GM18951 (cell line): ENCODE measurements around the gene CCL16.
"Not testable (repeated sequence)": the region's sequence is repeated elsewhere in the genome, so short reads cannot be mapped to it uniquely, and the experiment has no call there.

Source experiments
- POLR2A ChIP-seq: IDR thresholded peaks from 4 replicates; pipeline ENCODE4 v1.6.1; 2011; ENCODE audit warnings: mild to moderate bottlenecking; ENCODE audit not compliant: insufficient read length, insufficient read depth; ENCODE audit errors: extremely low read depth
- in situ Hi-C: fragments of 300-500 bp; cut with MboI; formaldehyde crosslinking; loops from one replicate; pipeline ENCODE4 v1.12.0; 2022; ENCODE audit warnings: low sequenced_read_pairs, mixed read lengths, inconsistent platforms; ENCODE audit not compliant: unreplicated experiment

CCL16 gene

DNA sequence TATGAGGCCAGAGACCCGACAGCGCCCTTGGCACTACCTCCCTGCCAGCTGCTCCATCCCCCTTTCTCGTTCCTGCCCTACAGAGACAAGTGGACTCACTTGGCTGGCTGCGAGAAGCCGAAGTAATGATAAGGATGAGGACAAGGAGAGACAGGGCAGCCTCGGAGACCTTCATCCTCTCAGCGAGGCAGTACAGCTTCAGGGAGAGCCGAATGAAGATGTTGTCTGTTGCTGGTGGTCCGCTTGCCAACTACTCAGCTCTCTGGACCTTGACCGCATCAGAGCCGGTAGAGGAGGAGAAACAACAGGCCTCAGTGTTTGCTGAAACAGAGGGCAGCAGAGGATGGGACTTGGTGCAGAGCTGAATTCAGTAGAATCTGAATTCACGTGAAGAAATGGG is at the start of gene CCL16:
TSS of gene CCL16 (minus strand) at position 252 of the 400 bp plus-strand sequence. CDS start at position 175, 77 bp downstream.
- in situ Hi-C loops = no loop called here
- no peak for TF ChIP-seq POLR2A

DNA sequence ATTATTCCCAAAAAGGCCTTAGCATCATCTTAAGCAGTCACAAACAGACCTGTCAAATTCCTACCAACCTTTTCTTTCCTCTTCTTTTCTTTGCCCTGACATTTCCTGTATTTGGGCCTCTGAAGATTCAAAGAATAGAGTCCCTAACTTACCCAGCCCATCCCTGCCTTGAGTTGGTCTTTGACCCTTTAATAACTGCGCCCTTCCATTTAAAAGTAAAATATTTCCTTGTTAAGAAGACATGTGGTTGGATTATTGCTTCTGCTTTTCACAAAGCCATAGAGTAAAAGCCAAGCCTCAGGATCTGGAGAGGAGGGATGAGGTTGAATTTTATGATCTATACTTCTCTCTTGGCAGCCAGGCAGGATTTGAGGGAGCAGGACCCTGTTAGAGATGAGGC is 49.7 kb upstream of the CCL16 start:
- no peak for TF ChIP-seq POLR2A

DNA sequence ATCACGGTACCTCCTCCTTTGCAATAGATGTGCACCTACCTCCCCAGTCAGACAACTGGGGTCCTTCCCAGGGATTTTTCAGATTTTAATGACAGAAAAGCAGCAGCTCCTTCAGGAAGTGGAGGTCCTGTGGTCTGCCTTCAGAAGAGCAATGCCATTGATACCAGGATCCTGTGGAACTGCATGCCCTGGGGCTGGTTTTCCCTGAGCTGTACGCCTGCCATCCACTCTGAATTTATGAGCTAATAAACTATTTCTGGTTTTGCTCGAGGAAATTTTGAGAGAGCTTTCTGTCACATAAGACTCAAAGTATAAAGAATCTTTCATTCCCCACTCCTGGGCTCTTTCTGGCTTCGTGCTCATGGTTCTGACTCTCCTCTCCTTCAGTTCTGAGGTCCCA is 46.5 kb upstream of the CCL16 start:
- in situ Hi-C loops = no loop called here

More for the DNA sequence above, 49.7 kb upstream of the CCL16 start:
- in situ Hi-C loops = no loop called here

DNA sequence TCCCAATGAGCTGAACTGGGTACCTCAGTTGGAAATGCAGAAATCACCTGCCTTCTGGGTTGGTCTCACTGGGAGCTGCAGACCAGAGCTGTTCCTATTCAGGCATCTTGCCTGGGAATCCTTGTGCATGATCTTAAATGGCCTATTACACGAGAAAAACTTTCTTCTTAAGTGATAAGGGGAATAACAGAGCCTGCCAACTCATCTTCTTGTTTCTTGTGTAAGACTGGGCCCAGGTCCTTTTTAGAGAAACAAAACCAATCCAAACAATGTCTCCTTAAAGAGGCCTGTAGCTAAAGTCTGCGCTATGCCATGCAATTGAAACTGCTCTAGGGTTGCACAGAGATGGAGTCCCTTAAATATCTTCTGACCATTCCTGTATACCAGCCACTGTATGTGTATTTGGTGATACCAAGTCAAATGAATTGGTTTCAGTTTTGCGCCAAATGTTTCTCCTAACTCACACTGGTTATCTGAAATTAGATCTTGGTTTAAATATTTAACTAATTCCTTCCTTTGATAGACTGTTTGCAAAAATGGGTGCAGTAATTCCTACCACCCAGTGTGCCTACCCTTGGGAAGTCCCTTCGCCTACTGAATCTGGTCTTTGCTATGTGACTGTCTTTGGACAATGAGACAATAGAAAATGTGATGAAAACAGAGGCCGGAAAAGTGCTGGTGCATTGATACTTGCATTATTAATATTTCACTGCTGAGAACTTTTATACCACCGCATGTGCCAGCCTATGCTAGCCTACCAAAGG is 43.0 kb upstream of the CCL16 start:
- TF ChIP-seq POLR2A = no peak
- in situ Hi-C loops = no loop called here

More for the DNA sequence above, 46.5 kb upstream of the CCL16 start:
- TF ChIP-seq POLR2A = no peak

GRCh38 chr17:36019423-36019822 is 38.1 kb upstream of the CCL16 start:
- no peak for TF ChIP-seq POLR2A
- in situ Hi-C loops = no loop called here

GRCh38 chr17:36017799-36018198 is 36.5 kb upstream of the CCL16 start, which contains the start of gene CCL23:
Gene CCL23, minus strand, starts transcription at chr17:36017972. Its CDS starts 75 bp downstream, at chr17:36017897.
- TF ChIP-seq POLR2A = no peak
- in situ Hi-C loops = no loop called here

GRCh38 chr17:36016555-36016954 is 35.3 kb upstream of the CCL16 start:
- in situ Hi-C loops = no loop called here

GRCh38 chr17:36015895-36016294 is 34.6 kb upstream of the CCL16 start:
- in situ Hi-C loops = not testable (repeated sequence)

More at GRCh38 chr17:36016555-36016954, 35.3 kb upstream of the CCL16 start:
- no peak for TF ChIP-seq POLR2A

DNA sequence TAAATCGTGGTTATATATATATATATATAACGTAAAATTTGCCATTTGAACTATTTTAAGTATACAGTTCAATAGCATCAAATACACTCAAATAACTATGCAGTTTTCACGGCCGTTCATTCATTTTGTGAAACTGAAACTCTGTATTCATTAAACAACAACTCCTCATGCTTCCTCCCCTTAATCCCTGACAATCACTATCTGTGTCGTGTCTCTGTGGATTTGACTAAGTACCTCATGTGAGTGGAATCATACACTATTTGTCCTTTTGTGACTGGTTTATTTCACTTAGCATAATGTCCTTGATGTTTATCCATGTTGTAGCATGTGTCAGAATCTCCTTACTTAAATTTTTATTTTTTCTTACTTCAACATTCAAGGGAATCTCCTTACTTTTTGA is 33.6 kb upstream of the CCL16 start:
- no peak for TF ChIP-seq POLR2A
- in situ Hi-C loops = no loop called here

DNA sequence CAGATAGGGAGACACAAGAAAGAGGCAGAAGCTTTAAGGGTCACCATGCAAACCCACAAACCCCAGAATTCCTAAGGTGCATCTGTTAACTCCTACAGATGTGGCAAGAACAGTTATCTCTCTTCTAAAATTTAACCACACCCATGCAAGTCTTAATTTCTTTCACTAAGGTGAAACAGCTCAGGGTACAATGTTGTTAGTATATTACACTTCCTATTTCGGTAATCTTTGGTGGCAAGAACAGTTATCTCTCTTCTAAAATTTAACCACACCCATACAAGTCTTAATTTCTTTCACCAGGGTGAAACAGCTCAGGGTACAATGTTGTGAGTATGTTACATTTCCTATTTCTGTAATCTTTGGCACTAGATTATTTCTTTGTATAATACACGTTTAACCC is 29.9 kb upstream of the CCL16 start:
- in situ Hi-C loops = no loop called here
- TF ChIP-seq POLR2A = no peak

DNA sequence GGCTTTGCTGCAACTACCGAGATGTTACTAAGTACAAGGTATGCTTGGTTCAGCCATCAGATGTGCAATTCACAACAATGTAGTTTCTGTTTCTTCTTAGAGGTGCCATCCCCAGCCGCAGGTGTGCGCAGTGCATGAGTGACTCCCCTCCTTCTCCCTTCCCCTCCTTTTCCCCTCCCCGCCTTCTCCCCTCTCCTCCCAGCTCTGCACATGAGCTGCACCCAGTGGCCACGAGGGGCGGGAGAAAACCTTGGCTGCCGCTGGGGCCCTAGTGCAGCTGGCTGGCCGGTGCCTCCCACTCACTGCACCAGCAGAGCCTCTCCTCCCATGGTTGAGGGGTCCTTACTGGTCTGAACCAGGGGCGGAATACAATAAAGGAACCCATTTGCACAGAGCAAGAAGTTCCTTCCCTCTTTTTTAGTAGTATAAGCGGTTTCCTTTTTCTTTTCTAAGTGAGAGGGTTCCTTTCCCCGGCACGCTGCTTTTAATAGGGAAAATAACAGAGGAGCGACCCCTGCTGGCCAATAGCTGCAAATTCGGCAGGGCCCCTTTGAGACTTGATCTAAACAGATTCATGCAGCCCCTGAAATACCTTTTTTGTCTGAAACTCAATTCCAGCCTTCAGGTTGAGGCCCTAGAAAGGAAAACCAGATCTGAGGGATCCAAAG is 27.8 kb upstream of the CCL16 start:
- in situ Hi-C loops = no loop called here
- no peak for TF ChIP-seq POLR2A

DNA sequence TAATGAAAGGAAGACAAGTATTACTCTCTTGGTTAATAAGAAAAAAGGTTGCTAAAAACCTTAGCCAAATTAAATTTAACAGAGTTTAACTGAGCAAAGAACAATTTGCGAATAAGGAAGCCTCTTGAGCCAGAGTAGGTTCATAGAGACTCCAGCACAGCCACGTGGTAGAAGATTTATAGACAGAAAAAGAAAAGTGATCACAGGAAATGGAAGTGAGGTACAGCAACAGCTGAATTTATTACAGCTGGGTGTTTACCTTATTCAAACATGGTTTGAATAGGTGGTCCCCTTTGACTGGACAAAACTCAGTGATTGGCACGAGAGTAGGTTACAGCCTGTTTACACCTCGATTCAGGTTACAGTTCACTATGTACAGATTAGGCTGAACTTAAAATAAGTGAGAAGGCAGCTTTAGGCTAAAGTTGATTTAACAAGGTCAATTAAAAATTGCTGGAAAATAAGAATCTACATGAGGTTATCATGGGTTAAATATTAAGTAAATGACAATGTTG is 23.4 kb upstream of the CCL16 start:
- in situ Hi-C loops = no loop called here
- TF ChIP-seq POLR2A = no peak

GRCh38 chr17:36002631-36003030 is 21.3 kb upstream of the CCL16 start:
- in situ Hi-C loops = no loop called here

More at GRCh38 chr17:36002631-36003030, 21.3 kb upstream of the CCL16 start:
- no peak for TF ChIP-seq POLR2A
